LNCaP clone FGC (cell line): Measurements from ENCODE around the gene CLCNKB.

Experiments used
- DNase-seq: peaks from one replicate; pipeline ENCODE4 v3.0.0-alpha.2; 2011; ENCODE audit warnings: low read depth
- H3K4me3 ChIP-seq: 2 replicates; pipeline ENCODE4 v1.5.1; 2011; ENCODE audit warnings: mild to moderate bottlenecking, low read depth, low read length, control low read depth
- CTCF ChIP-seq: IDR thresholded peaks from 2 replicates; pipeline ENCODE4 v1.5.1; 2012; ENCODE audit warnings: mild to moderate bottlenecking; ENCODE audit not compliant: control insufficient read depth, insufficient read depth; ENCODE audit errors: extremely low read depth

CLCNKB gene

GRCh38 chr1:16077406-16078245, 34.0 kb downstream of the CLCNKB start:
- no peak for TF ChIP-seq CTCF
- no peak overlapping the region for H3K4me3 ChIP-seq
- no peak for DNase-seq

- peak; percentile 3 for DNase-seq
- peak; percentile 73 for TF ChIP-seq CTCF
- H3K4me3 ChIP-seq: no peak overlapping the region
Measured at GRCh38 chr1:16078925-16079656, 35.5 kb downstream of the CLCNKB start.

GRCh38 chr1:16080422-16081150, 37.0 kb downstream of the CLCNKB start:
- no peak overlapping the region for H3K4me3 ChIP-seq
- DNase-seq: no peak
- TF ChIP-seq CTCF: no peak

DNA sequence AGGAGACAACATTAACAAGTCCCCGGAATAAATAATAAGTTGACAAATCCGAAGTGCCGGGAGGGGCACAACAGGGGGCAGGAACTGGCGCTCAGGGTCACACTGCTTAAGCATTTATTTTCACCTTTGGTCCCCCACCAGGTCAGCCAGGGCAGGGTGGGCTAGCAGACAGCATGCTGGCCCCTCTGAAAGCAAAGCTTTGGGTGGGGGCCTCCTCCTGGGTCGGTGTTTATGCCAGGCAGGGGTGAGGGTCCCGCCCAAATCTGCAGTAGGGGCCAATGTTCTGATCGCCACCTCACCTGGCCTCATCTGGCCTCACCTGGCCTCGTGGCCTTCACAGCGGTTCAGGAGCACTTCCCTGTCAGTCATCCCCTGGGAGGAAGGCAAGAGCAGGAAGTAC, 38.1 kb downstream of the CLCNKB start:
- no peak for TF ChIP-seq CTCF
- DNase-seq: no peak
- H3K4me3 ChIP-seq: no peak overlapping the region

DNA sequence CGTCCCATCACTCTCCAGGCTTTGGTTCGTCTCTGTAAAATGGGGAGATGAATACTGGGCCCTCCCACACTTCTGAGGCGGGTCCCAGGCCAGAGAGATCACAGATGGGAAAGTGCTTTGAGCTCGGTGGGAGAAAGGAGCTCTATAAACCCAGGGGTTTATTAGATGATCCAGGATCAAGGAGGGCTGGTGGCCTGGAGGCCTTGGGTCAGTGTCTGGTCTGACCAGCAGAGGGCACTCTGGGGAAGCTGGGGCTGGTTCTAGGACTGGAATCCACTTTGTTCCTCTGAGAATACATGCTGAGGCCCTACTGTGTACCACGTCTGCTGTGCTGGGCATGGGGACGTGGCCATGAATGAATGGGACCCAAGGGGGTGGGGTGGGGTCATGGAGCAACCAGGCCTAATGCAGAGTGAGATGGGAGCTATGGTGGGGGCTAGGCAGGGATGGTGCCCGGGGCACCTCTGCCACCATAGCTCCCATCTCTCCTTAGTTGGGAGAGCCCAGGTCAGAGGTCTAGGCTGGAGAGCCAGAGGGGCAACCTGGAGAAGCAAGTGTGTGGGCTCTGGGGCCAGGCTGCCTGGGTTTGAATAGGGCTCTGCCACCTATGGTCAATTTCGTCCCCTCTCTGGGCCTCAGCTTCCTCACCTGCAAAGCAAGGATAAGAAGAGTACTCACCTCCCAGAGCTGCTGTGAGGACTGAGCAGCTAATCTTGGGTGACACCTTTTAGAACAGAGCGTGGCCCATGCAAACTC, 38.9 kb downstream of the CLCNKB start:
- H3K4me3 ChIP-seq: no peak overlapping the region
- peak; percentile 15 for DNase-seq
- peak; percentile 63 for TF ChIP-seq CTCF

DNA sequence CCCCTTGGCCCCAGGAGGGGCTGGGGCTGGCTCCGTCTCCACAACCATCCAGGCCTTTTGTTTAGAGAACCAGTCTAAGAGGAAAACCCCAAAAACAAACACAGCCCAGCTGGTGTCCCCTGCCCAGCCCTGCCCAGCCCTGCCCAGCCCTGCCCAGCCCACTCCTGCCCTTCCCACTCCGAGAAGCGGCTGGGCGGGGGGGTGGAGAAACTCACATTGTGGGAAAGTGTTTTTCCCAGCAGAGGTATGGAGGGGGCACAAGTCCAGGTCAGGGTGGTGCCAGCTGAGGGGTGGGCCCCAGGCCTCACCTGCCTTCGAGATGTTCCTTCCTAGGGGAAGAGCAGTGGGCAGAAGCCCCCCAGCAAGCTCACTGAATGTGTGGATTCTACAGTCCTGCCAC, 39.9 kb downstream of the CLCNKB start:
- no peak overlapping the region for H3K4me3 ChIP-seq
- no peak for TF ChIP-seq CTCF
- no peak for DNase-seq
